ENCODE measurements around the gene DLX6. TPM values are rescaled to one million over a fixed set of nuclear protein-coding genes. Genes with fewer than 3 reads are reported as not detected.

DLX6 gene
- total RNA-seq, 1 donor from 2014 or later: not detected

- H3K9me3 ChIP-seq: no peaks in the 10 kb centered on the region
- ATAC-seq (no peak), DNase-seq (no peak)
- no peak overlapping the region for H3K4me3 ChIP-seq
- no peak for TF ChIP-seq CTCF (IDR thresholded peaks at IDR 0.05)
- H3K36me3 ChIP-seq: no peaks in the 10 kb centered on the region
- H3K27ac ChIP-seq: no peak overlapping the region
- H3K27me3 ChIP-seq: peaks cover 4% of the 10 kb centered on the region
- intact Hi-C loops (cut with DNase I): no loop called here
- no peaks in the 10 kb centered on the region for H3K4me1 ChIP-seq
Measured at GRCh38 chr7:97043281-97043680, 37.9 kb downstream of the DLX6 start.

Other genes with a start within 250 kb of the DLX6 start
- not detected for gene DLX5, start 19.3 kb downstream of the DLX6 start, total RNA-seq
- 10.0 TPM for gene SDHAF3, start 112.1 kb downstream of the DLX6 start, total RNA-seq

All from upper lobe of right lung (tissue), 1 donor.